ENCODE data around the gene CASP12.

DNA sequence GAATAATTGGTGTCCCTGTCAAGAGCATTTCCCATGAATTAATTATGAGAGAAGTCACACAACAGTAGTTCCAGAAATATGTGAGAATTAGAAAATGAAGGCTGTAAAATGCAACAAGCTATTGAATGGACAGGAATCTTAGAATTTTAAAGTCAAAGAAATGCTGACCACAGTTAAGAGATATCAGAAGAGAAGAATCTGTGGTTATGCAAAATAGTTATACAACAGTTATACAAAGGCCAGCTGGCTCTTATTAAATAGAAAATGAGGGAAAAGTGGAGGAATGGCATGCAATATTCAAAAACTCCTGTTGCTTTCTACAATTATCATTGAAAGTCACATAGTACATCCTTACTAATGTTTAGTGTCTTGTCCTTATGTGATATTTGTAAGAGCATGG lies 27.4 kb downstream of the CASP12 start:
- TF ChIP-seq, protein P1, sequence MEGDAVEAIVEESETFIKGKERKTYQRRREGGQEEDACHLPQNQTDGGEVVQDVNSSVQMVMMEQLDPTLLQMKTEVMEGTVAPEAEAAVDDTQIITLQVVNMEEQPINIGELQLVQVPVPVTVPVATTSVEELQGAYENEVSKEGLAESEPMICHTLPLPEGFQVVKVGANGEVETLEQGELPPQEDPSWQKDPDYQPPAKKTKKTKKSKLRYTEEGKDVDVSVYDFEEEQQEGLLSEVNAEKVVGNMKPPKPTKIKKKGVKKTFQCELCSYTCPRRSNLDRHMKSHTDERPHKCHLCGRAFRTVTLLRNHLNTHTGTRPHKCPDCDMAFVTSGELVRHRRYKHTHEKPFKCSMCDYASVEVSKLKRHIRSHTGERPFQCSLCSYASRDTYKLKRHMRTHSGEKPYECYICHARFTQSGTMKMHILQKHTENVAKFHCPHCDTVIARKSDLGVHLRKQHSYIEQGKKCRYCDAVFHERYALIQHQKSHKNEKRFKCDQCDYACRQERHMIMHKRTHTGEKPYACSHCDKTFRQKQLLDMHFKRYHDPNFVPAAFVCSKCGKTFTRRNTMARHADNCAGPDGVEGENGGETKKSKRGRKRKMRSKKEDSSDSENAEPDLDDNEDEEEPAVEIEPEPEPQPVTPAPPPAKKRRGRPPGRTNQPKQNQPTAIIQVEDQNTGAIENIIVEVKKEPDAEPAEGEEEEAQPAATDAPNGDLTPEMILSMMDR (IDR thresholded peaks at IDR 0.05) = no peak
- TF ChIP-seq POLR2A (IDR thresholded peaks at IDR 0.05) = no peak

Data from adrenal gland (tissue), 5 donors.